HG02759 (cell line): ENCODE measurements around the gene CERS6.

Experiments used
- ATAC-seq: cut with Tn5 transposase; IDR thresholded peaks from one replicate; pipeline ENCODE4 v1.9.1; 2021; ENCODE audit warnings: mild to moderate bottlenecking, moderate library complexity; ENCODE audit not compliant: unreplicated experiment

CERS6 gene

DNA sequence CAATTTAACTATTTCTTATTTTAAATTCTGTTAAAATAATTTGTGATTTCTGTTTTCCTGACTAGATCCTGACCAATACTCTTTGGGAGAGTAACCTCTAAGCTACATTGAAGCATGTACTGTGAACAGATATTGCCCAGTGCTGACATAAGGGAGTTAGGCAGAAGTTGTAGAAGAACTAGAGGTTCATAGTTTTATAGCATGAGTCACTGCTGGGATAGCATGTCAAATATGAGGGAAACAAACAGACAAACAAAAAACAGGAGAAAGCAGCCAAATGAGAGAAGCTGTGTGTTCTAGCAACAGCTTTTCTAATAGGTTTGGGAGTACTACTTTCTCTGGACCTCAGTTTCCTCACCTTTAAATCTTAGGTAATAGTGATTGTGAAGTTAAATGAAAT lies 72.4 kb downstream of the CERS6 start:
- no peak for ATAC-seq

DNA sequence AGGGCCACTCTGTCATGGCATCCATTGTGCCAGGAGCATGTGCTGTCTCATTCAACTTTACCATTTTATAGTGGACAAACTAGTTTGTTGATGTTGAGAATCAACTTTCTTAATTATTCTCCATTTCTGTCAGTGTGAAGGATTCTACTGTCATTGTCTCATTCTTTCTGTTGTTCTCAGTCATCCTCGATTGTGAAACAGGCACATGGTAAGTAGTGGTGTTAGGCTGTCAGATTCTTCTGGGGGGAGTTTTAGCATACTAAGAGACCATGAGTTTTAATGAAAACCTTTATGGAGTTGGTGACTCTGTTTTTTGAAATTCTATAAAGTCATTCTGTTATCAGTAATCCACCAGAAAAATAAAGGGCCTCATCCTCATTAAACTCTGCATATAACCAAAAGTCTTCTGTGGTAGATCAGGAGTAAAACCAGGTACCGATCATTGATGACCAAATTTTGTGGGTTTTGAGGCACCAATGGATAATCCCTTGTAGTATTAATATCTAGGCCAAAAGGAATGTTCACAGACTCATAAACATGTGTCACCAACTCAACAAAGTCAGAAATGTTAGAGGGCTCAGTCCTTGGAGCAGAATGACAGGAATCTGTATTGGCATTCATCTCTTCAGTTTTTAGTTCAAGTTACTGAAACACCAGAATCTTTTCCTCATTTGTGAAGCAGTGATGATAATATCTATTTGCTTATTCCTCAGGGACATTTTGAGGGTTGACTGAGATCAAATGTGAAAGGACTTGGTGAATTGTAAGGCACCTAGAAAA lies 73.2 kb downstream of the CERS6 start:
- ATAC-seq, result no peak

DNA sequence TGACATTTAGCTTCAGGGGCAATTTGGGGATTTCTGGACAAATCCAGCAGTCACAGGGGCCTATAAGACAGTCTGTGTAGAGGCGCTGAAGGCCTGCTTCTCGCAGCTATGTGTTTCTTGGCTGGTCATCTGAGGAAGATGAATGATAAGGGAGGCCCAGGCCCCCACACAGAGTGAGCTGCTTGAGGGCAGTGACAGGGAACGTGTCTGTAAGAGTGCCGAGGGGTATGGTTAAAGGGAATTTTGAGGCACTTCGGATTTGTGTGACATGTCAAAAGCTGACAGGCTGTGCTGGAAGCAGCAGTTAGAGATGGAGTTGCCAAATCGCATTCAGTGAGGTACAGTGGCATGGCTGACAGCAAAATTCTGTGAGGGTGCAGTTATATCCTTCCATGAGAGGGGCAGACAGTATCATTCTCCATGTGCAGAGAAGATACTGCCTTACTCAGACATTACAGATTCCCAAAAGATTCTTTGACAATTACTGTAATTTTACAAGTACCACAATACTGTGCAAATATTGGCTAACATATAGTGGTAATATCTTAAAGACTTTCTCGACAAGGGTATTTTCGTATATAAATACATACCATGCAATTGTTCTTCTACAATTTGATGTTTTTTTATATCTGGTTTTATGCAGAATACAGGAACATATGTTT lies 74.0 kb downstream of the CERS6 start:
- no peak for ATAC-seq

DNA sequence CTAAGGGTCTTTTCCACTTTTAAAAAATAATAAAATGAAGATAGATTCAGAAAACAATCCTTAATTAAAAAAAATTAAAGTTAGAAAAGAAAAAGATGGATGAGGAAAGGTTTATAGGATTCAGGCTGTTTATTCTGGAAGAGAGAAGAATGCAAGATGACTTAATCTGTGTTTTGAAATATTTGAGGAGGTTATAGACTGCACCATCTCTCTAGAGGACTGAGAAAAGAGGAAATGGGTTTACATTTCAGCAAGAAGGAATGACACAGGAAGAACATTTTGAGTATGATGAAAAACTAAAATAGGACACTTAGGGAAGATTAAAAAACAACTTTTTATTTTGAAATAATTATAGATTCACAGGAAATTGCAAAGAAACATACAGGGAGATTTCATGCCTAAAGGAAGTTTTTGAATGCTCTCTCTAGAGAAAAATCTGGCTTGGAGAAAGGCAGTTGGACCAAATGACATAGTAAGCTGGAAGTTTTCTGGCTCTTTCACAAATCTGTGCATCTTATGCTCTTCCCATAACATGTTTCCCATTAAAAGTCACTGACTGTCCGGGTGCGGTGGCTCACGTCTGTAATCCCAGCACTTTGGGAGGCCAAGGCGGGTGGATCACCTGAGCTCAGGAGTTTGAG lies 75.0 kb downstream of the CERS6 start:
- ATAC-seq, result peak; percentile 33

DNA sequence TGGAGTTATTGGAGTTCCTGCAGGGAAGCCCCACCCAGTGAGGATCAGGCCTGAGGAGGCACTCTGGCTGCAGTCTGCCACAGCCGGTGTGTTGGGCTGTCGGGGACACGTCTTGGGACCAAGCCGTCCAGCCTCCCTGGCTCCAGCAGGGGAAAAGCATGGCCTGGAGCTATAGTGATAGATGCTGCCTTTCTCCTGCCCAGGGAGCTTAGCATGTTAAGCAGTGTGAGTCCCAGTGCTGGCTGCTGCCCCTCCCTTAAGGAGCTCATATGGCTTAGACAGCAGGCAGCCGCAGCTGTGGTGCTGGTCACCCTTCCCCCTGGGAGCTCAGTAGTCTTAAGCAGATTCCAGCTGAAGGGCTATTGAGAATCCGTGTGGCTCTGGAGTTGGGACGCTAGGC lies 78.9 kb downstream of the CERS6 start:
- ATAC-seq, result no peak

DNA sequence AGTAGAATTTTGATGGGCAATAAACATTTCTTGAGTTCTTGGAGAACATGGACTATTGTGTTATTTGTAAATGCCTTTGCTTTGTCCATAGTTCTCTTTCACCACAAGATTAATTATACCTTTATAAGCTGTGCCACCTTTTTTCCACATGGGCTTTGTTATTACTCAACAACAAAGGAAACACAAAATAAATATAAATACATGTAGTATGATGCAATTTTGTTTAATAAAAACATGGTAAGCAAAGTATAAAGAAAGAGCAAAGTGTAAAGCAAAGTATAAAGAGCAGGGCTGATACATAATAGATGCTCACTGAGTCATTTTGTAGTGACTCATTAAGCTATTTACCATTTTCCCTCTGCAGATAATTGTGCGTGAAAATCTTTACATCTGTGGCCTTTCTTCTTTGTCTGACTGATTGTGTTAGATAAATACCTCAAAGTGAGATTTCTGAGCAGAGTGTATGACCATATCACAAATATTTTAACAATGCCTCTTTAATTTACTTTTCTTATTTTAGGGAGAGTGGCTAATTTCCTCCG lies 80.9 kb downstream of the CERS6 start:
- ATAC-seq, result no peak

DNA sequence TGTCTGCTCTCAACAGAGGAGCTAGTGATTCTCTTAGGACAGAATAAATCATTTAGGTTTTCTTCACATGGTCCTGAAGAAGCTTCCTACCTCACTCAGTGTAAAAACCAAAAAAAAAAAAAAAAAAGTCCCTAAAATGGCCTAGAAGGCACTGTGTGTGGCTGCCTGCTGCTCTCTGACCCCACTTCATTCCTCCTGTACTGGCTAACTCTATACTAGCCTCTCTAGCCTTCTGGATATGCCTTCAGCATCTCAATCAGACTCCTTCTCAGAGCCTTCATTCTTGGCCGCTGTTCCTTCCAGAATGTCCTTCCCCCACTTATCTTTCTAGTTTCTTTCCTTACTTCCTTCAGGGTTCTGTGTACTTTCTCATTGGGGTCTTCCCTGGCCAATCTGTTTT lies 82.1 kb downstream of the CERS6 start:
- no peak for ATAC-seq

DNA sequence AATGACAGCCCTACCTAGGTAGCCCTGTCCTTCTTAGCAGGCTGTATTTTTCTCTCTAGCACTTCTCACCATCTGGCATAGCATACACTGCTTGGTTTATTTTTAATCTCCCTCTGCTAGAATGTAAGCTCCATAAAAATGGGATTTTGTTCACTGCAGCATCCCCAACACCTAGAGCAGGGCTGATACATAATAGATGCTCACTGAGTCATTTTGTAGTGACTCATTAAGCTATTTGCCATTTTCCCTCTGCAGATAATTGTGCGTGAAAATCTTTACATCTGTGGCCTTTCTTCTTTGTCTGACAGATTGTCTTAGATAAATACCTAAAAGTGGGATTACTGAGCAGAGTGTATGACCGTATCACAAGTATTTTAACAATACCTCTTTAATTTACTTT lies 82.5 kb downstream of the CERS6 start:
- ATAC-seq, result no peak

DNA sequence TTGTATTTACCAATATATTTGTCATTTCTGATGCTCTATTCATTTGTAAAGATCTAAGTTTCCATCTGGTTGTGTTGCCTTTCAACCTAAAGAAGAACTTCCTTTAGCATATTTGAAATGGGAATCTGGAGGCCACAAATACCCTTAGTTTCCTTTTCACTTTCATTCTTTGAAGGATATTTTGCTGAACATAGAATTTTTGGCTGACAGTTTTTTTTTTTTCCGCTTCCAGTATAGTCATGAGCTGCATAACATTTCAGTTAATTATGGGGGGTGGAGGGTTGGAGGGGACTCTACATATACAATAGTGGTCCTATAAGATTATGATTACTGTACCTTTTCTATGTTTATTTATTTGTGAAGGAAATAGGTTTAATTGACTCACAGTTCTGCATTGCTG lies 83.9 kb downstream of the CERS6 start:
- no peak for ATAC-seq

DNA sequence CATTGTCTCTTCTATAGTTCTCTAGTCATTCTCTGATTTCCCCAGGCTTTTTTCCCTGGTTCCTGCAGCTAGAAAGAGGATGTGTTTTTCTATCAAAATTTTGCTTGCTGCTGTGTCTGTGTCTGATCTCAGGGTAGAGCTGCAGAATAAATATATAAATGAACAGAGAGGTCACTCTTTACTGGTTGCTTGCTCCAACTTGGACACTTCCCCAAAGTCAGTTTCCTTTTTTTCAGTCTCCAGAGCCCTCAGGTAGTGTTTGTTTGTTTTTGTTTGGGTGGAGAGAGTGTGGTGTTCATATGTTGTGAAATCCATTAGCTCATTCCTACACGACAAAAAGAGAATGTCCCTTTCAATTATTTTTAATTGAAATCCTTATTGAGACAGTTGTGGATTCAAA lies 85.8 kb downstream of the CERS6 start:
- no peak for ATAC-seq

DNA sequence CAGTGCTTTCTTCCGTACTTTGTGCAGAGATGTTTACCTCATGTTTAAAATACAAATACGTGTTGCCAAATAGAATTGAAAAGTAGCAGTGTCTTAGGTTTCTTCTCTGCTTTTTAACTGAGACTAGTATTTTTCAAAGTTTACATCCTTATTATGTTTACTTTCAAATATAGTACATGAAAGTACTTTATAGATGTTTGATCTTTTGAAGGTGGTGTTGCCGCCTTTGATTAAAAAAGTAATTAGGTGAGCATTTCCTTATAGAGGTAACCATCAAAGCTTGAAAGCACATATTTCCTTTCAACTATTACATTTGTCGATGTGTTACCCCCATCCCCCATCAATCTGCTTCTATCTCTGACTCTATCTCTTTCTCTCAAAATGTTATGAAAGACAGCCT lies 87.0 kb downstream of the CERS6 start:
- ATAC-seq, result no peak

DNA sequence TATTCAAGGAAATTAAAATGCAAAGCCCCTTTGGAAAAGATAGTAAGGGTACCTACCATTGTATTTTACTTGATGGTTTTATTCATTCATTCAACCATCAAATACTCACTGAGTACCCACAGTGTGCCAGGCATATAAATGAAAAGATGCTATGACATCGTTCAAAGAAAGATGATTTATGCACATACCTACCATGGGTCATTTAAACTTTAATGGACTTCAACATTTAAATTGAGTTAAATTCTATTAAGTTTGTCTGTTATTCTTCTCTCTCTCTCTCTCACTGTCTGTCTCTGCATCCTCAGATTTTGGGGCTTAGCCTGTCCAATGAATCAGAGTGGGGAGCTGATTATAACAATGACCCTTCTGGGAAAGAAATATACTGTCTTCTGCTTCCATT lies 87.9 kb downstream of the CERS6 start:
- ATAC-seq, result no peak

DNA sequence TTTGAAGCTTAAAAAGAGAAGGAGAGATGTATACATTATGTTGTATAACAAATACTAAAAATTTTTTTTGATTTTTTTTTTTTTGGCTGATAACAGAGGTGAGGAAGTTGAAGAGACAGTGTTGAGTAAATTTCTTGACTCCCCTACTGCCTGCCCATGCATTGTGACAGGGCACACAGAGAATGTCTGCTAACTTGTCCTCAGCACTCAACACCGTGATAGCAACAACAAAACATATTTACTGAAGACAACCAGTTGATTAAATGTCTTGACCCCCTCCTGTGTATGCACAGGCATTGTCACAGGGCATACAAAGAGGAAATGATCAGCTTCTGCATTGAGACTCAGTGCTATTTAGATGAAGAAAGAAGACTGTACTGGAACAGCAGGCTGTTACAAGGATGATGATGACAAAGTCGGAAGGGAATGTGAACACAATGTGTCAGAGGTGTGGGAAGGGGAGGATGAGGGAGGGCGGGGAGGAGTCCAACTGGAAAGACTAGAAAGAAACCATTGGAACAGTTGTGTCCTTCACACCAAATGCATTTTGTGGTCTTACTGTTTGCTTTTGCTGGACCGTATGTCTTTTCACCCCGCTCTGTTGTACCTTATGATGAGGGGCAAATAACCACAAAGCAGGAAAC lies 89.5 kb downstream of the CERS6 start:
- ATAC-seq, result no peak

DNA sequence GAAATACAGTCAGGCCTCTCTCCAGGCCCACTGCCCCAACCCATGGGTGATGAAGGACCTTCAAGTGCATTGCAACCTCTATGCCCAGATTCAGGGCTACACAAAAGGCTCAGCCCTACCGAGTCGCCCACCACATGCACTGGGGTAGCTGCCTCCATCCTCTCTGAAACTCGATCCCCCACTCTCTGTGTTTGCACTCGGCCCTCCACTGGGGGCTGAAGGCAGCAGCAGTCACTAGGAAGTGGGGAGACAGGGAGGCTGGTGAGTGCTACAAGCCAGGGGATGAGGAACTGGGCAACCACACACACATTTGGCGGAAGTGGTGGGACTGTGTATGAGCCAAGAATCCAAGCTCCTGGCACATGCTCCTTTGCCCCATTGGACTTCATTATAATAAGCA lies 94.6 kb downstream of the CERS6 start:
- ATAC-seq, result no peak

DNA sequence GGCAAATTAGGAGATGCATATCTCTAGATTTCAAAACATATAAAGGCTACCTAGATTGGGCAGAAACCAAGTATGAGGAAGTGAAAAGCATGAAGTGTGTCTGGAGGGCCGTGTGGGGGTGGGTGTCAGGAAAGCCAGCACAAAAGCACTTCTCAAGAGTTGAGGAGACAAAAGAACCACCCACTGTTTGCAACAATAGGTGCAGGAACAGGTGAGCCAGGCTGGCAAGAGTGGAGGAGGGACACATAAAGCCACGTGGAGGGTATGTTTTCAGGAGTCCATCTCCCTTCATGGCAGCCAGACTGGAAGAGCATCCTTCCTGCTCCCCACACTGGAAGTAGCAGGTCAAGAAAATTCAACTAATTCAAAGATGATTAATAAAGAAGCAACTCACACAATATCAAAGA lies 96.4 kb downstream of the CERS6 start:
- ATAC-seq, result peak; percentile 97

DNA sequence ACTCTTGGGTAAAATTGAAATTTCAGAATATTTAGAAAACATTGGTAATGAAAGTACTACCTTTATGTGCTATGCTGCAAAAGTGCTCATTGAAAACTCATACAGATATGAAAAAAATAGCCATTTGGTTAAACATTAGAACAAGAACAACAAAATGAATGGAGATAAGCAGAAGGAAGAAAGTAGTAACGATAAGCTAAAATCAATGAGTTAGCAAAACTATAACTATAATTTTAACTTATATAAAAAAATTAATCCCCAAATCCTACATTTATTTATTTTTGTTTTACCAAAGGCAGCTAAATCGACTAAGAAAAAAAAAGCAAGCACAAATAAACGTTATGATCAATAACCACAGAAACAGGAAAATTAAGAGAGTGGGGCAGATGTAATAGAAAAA lies 99.2 kb downstream of the CERS6 start:
- ATAC-seq, result no peak

DNA sequence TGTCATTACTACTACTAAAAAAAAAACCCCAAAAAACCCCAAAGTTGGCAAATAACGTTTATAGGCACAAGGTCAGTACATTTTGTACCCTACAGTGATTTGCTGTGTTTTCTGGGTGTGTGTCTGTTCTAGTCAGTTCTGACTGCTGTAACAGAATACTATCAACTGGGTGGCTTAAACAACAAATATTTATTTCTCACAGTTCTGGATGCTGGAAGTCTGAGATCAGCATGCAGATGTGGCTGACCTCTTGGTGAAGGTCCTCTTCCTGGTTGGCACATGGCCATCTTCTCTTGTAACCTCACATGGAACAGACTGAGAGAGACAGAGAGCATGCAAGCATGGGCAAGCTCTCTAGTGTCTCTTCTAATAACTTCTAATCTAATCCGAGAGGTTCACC lies 103.1 kb downstream of the CERS6 start:
- no peak for ATAC-seq

DNA sequence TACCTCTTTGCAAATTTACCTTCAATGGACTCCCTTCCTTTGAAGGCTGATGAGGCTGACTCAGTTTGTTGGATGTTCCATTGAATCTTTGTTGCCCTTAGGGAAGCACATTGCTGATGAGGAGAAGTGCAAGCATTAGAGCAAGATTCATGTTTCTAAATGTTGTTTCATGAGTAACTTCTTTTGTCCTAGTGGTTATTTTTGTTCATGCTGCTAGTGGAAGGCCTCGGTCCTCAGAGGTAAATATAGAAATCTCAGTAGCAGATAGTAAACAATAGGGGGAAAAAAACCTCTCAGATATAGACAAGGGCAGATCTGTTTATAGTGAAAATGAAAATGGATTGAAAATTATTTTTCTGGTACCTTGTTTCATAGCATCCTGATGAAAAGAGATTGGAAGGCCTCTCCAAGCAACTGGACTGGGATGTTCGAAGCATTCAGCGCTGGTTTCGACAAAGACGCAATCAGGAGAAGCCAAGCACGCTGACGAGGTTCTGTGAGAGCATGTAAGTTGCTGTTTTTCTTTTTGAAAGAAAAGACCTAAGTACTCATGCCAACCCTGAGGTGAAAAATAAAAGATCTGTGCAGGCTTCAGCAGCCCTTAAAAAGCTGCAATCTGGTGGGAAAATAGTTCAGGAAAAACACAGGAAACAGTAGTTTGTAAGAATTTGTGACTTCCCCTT lies 104.9 kb downstream of the CERS6 start:
- ATAC-seq, result no peak

DNA sequence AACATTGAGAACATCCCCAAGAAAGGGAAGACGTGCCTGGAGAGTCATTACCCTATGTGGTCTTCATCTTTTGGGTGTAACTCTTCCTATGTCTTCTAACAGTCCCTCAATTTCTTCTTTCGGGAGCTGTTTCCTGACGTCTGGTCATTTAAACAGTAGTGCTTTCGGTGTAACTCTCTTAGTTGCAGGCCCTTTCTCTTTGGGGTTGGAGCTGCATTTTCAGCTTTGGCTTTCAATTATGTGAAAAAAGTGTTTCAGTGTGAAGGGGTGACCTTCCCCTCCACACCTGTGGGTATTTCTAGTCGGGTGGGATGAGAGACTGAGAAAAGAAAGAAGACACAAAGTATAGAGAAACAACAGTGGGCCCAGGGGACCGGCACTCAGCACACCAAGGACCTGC lies 105.9 kb downstream of the CERS6 start:
- ATAC-seq, result no peak

DNA sequence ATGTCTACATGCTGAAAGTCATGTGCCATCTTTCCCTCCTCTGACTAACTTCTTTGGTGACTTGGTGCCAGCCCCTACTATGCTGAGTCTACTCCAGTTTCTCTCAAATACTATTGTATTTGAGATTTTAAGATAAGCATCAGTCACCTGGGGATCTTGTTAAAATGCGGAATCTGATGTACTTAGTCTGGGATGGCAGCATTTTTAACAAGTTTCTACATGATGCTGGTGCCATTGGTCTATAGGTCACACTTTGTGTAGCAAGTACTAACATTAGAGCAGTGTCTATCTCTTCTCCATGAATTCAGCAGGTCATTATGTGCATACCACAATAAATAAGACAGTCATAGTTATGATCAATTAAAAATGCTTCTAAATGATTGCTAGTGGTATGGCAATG lies 106.9 kb downstream of the CERS6 start:
- no peak for ATAC-seq

DNA sequence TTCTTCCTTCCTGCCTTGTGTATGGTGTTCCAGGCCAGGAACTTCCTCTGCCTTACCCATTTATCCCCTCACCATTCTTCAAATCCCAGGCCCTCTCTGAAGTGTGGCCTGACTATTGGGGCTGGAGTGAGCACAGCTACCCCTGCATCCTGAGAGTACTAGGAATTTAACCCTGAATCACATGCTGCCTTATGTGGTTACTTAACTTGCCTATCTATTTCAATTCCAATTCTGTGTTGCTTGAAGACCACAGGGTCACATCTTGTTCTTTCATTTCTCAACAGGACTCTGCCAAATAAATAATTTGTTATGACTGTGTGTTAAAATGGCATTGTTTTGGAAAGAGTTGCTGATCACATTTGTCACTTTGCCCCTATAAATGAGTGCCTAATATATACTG lies 108.6 kb downstream of the CERS6 start:
- no peak for ATAC-seq
